Jurkat, Clone E6-1 (cell line): Measurements from ENCODE around the gene SFMBT1.
A peak's percentile ranks its signal among the peaks of the same experiment; 100 is the strongest.

Experiments
- DNase-seq: peaks from one replicate; pipeline ENCODE4 v3.0.0-alpha.2; 2011; ENCODE audit warnings: low read depth, low spot score
- H3K4me3 ChIP-seq: 2 replicates; pipeline ENCODE4 v1.5.1; 2011; ENCODE audit warnings: mild to moderate bottlenecking, low read length, control low read depth, moderate library complexity

SFMBT1 gene

GRCh38 chr3:52939600-52939999, 106.3 kb downstream of the SFMBT1 start:
- DNase-seq, result no peak

GRCh38 chr3:52934630-52935530, 111.0 kb downstream of the SFMBT1 start:
- H3K4me3 ChIP-seq, result no peak overlapping the region
- peak; percentile 58 for DNase-seq

More at GRCh38 chr3:52939600-52939999, 106.3 kb downstream of the SFMBT1 start:
- H3K4me3 ChIP-seq, result no peak overlapping the region

DNA sequence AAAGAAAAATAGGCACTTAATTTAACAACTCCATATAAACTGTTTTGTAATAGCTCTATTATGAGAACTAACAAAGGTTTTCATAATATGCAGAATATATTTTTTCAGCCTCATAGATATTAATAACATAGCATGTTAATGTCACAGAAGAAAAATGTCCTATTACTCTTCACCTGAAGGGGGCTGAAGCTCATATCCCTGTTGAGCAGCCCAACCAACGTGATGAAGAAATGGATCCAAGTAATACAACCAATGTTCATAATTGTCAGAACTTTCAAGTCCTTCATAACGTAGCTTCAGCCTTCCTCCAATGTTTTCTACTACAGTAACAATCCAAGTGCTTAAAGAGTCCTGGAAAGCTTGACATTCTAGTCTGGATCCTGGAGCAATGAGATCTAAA, 114.0 kb downstream of the SFMBT1 start:
- no peak overlapping the region for H3K4me3 ChIP-seq
- peak; percentile 5 for DNase-seq

DNA sequence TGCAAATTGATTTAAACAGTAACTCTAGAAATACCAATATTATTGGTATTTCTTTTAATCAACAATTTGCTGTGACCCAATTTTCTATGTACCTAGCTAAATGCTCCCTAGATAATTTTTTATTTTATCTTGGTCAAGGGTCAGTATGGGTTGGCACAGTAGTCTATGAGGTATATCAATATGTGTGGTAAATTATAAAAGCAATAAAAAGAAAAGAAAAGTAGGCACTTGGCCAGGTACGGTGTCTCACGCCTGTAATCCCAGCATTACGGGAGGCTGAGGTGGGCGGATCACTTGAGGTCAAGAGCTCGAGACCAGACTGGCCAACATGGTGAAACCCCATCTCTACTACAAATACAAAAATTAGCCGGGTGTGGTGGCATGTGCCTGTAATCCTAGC, 114.5 kb downstream of the SFMBT1 start:
- no peak for DNase-seq
- no peak overlapping the region for H3K4me3 ChIP-seq

DNA sequence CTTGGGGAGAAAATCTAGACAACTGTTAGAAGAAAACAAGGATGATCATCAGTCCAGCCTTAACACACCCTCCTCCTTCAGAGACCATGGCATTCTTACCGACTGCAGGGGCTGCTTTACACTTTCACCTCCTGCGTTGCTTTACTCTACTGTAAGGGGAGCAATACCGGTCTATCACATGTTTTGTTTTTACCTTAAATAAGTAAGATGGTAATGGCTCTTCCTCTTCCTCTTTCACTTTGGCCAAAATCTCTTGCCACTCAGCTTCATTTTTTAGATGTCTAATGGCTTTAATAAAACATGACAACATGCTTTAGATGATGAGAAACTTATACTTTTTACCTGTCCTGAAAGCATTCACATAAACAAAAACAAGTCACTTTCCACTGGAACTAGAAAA, 115.1 kb downstream of the SFMBT1 start:
- H3K4me3 ChIP-seq, result no peak overlapping the region
- no peak for DNase-seq

DNA sequence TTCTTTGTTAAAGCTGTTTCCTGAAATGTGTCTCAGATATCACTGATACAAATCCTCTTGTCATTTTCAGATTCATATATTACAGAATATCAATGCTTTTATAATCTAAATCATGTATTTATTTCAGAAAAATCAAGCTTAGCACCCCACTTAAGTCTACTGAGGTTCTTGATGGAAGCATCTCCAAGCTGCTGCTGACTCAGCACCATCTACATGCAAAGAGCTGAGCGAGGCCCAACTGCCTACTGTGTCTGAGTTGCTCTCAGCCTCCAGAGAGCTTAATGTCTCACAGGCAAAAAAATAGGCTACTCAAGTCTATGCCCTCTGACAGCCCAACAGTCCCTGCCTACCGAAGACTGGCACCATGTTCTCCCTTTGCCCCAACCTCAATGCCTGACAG, 119.3 kb downstream of the SFMBT1 start:
- DNase-seq, result no peak

GRCh38 chr3:52925405-52926313, 120.2 kb downstream of the SFMBT1 start:
- no peak overlapping the region for H3K4me3 ChIP-seq
- no peak for DNase-seq

More for the DNA sequence above, 119.3 kb downstream of the SFMBT1 start:
- H3K4me3 ChIP-seq, result no peak overlapping the region

GRCh38 chr3:52923963-52924362, 121.9 kb downstream of the SFMBT1 start:
- H3K4me3 ChIP-seq, result no peak overlapping the region
- DNase-seq, result no peak

GRCh38 chr3:52920841-52921240, 125.0 kb downstream of the SFMBT1 start:
- no peak overlapping the region for H3K4me3 ChIP-seq
- DNase-seq, result no peak

DNA sequence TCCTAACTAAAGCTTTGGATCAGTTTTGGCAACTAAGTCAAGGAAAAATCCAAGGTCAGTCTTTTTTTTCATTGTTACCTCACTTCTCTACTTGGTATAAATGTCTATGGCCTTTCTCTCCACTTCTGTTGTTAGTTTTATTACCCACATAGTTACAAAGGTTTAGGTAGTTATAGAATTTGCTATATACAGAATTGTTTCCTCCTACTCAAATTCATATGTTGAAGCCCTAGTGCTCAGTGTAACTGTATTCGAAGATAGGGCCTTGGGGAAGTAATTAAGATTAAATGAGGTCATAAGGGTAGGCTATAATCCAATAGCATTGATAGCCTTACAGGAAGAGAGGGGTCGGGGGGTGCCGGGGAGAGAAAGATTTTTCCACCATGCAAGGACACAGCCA, 128.8 kb downstream of the SFMBT1 start:
- DNase-seq, result no peak
- no peak overlapping the region for H3K4me3 ChIP-seq

- H3K4me3 ChIP-seq, result no peak overlapping the region
- DNase-seq, result no peak
These were observed 130.6 kb downstream of the SFMBT1 start for GRCh38 chr3:52915294-52915693.

GRCh38 chr3:52912885-52913731, 132.8 kb downstream of the SFMBT1 start:
- no peak overlapping the region for H3K4me3 ChIP-seq
- DNase-seq, result no peak

GRCh38 chr3:52910823-52911222, 135.1 kb downstream of the SFMBT1 start:
- DNase-seq, result no peak
- no peak overlapping the region for H3K4me3 ChIP-seq

DNA sequence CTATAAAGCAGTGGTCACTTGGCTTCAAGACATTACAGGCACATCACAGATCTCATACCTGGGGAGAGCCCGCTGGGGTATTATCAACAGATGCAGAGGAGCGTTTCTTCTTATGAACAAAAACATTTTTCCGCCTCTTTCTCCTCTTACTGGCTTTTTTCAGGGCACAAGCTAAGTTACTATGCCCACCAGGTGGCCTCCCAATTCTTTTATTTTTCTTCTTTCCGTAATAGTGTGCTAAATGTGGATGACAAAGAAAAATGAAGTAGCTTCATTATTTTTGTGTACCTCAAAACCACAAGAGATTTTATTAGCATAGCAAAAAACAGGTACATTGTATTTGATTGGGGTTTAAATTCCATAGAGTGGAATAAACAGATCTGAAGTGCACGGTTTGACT, 138.4 kb downstream of the SFMBT1 start:
- no peak for DNase-seq
- H3K4me3 ChIP-seq, result no peak overlapping the region

DNA sequence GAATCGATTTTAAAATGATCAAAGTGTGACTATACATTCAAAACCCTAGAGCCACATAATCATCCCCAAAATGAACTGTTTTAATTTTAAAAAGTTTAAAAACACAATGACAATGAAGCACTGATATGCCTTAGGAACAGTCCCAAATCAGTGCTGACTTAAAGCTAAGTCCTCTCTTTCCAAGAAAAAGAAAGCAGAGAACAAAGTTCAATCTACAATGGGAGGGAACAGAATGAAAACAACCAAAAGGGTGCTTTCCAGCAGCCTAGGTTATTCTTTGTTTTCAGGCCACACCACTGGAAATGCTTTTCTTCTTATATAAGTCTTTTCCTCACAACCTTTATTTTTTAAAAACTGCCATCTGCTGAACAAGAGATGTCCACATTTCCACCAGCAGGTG, 141.3 kb downstream of the SFMBT1 start:
- DNase-seq, result no peak
- no peak overlapping the region for H3K4me3 ChIP-seq

DNA sequence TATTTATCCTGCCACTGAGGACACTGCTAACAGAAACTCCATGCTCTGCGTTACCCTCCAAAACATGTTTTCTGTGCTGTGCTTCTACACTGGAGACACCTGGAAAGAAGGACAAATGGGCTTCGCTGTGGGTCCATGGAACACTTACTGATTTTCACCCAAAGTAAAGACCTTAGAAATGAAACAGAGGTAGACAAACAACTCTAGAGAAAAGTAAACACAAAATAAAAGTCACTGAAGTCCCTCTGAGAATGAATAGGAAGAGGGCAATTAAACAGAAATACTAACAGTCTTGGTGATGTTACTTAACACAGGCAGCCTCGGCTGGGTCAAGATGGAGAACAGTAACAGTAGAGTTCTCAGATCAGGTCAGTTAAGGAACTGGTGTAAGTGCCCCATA, 141.9 kb downstream of the SFMBT1 start:
- DNase-seq, result no peak
- H3K4me3 ChIP-seq, result no peak overlapping the region

DNA sequence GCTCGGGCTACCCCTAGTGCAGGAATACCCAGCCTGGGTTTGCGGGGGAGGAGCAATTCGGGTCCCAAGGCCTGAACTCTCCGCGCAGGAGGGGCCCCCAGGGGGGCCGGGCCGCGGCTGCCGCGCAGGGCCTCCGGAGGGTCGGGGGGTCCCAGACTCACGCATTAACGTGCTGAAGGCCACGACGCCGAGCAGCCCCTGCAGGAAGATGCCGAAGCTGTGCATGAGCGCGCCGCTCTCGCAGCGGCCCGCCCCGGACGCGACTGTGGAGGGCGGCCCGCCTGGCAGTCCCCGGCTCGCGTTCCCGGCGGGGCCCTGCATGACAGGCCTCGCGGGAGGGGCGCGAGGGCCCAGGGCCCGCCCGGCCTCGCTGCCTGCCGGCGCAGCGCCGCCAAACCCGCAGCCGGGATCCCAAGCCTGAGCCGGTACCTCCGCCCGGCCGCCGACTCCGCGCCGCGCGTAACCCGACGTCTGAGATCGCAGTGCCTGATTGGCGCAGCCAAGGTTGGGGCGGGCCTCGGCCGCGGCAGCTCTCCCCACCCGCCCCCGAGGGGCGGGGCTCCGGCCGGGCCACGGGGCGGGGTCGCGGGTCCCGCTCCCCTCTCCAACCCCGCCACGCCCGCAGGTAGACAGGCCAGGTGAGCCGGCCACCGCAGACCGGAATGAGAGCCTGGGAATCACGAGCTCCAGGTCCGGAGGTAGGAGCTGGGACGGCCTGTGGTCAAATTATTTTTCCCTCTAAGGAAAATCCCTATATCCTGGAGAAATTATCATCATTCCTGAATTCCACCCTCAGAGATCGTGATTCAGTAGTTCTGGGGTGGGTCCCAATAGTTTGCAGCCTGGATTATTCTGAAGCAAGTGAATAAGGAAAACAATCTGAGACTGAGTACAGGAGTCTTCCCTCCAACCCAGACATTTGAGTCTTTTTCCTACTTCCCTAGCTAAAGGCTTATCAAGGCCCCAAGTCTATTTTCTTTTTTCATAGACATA, 148.4 kb downstream of the SFMBT1 start, which contains the start of gene STIMATE:
Gene STIMATE (minus strand): TSS at position 419 of the 993 bp plus-strand sequence. CDS start 98 bp downstream, at position 321.
- DNase-seq, result peak; percentile 73
- peak within 1 kb of the TSS; percentile 83 for H3K4me3 ChIP-seq

DNA sequence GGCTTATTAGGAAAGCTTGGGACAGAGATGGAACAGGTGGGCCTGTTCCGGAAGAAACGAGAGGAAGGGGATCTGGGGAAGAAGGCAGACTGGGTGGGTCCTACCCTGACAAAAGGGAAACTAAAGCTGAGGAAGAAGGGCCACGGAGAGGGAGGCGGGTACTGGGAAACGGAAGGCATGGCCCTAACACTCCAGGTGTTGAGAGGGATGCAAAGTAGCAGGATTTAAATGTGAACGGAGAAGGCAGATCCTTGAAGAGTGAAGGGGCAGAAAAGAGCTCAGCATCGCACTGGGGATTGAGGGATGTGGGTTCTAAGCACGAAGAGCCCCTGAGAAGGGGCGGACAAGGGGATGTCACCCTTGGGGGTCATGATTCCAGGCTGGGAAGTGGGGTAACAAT, 149.3 kb downstream of the SFMBT1 start:
- no peak for DNase-seq
- peak overlapping the region; percentile 83 for H3K4me3 ChIP-seq
